Kidney (tissue), 14 donors: ENCODE measurements around the gene TMEM52. TPM values are rescaled to one million over a fixed set of nuclear protein-coding genes. Genes with fewer than 3 reads are reported as not detected.

ENCODE experiments used
- DNase-seq, 5 donors: peaks; one replicate each; pipeline ENCODE4 v3.0.0-alpha.2; 2013 to 2020
- FAIRE-seq: peaks from 2 replicates; lab custom pipeline; 2012; peaks lifted over from hg19 to GRCh38; lab: Jason Lieb, UNC
- H3K27ac ChIP-seq, 2 donors: one replicate each; pipeline ENCODE4 v1.7.0; 2013; ENCODE audit warnings: low read depth in 2 of 2, low read length in 2 of 2, inconsistent platforms in 1 of 2
- H3K27me3 ChIP-seq: one replicate; pipeline ENCODE4 v1.7.1; 2013; ENCODE audit warnings: low read length, inconsistent platforms; ENCODE audit not compliant: control insufficient read depth, insufficient read depth
- H3K36me3 ChIP-seq, 3 donors: one replicate each; pipeline versions ENCODE4 v1.7.0 to v1.7.1; 2013; ENCODE audit warnings: low read length in 3 of 3, control low read depth in 1 of 3, inconsistent platforms in 1 of 3; ENCODE audit not compliant: insufficient read depth in 3 of 3, control insufficient read depth in 2 of 3
- H3K4me1 ChIP-seq, 3 donors: one replicate each; pipeline versions ENCODE4 v1.7.0 to v1.7.1; 2013; ENCODE audit warnings: low read length in 3 of 3, inconsistent platforms in 1 of 3, low read depth in 1 of 3; ENCODE audit not compliant: control insufficient read depth in 2 of 3, insufficient read depth in 2 of 3
- H3K4me3 ChIP-seq, 3 donors: one replicate each; pipeline versions ENCODE4 v1.7.0 to v1.8.1; 2013; ENCODE audit warnings: low read length in 3 of 3, control low read depth in 1 of 3, inconsistent platforms in 1 of 3
- H3K9ac ChIP-seq, 3 donors: one replicate each; pipeline versions ENCODE4 v1.7.0 to v1.7.1; 2013; ENCODE audit warnings: low read length in 3 of 3, control low read depth in 1 of 3, inconsistent platforms in 1 of 3
- H3K9me3 ChIP-seq, 3 donors: one replicate each; pipeline versions ENCODE4 v1.7.0 to v1.7.1; 2013; ENCODE audit warnings: low read length in 3 of 3, control low read depth in 1 of 3, inconsistent platforms in 1 of 3; ENCODE audit not compliant: control insufficient read depth in 2 of 3, insufficient read depth in 1 of 3
- CTCF ChIP-seq: IDR thresholded peaks from 3 replicates; pipeline ENCODE4 v1.5.1; 2012; ENCODE audit warnings: mild to moderate bottlenecking, moderate library complexity, borderline replicate concordance; ENCODE audit not compliant: insufficient read depth; ENCODE audit errors: extremely low read depth
- intact Hi-C: fragments of 100-400 bp; cut with DNase I; formaldehyde crosslinking; loops from one replicate; pipeline ENCODE4 v1.11.1; 2022
- polyA plus RNA-seq: library from polyadenylated mRNA; stranded (reverse); fragments of 350-450 nt; fragmentation: Illumina TruSeq; extraction: RNeasy Lipid Tissue Mini Kit (QIAGEN cat#74804); gene quantifications from one replicate; pipeline ENCODE4 v1.2.3, GENCODE V29; 2014; ENCODE audit warnings: low read depth, low replicate concordance; ENCODE audit not compliant: insufficient read depth
- total RNA-seq: library from RNA; stranded (reverse); fragmentation: NEBNext Ultra II Directional; extraction: Animal tissue kit (Norgen Biotek cat#: 25700); gene quantifications from one replicate; pipeline ENCODE4 v1.2.1, GENCODE V29; 2021
- donor health status: control.
- donor health status: control.
- donor health status: control.
- donor health status: control.
- donor health status: control.
- donor health status: DM: yes; HTN: yes; CAD: no.
- donor health status: Normal renal cell carcinoma (clear cell type).

The TMEM52 gene
- total and polyA plus RNA-seq, 2 donors from 2014 or later, result 0.50 to 5.1 TPM

GRCh38 chr1:1898246-1898933 is 20.7 kb downstream of the TMEM52 start:
- Histone ChIP-seq H3K36me3 (no peaks in the 10 kb centered on the region), H3K27me3 (no peaks in the 10 kb centered on the region), H3K4me1 (peaks cover 0 to 10% (median 7%) of the 10 kb centered on the region in 3 donors), H3K9ac (no peak overlapping the region), H3K27ac (no peak overlapping the region), H3K4me3 (no peak overlapping the region), H3K9me3 (no peaks in the 10 kb centered on the region)
- no peak for TF ChIP-seq CTCF
- no peak for FAIRE-seq
- intact Hi-C loops, result no loop called here
- DNase-seq, result no peak

- TF ChIP-seq CTCF, result no peak
- Histone ChIP-seq H3K4me1 (peaks cover 0 to 19% (median 7%) of the 10 kb centered on the region in 3 donors), H3K36me3 (no peaks in the 10 kb centered on the region), H3K27ac (no peak overlapping the region), H3K27me3 (no peaks in the 10 kb centered on the region), H3K4me3 (no peak overlapping the region), H3K9me3 (no peaks in the 10 kb centered on the region), H3K9ac (no peak overlapping the region)
- DNase-seq, result peak in 2 of 5 donors; percentile 48 to 63
- no peak for FAIRE-seq
- intact Hi-C loops, result no loop called here
These were observed 23.4 kb downstream of the TMEM52 start for GRCh38 chr1:1895456-1896336.

GRCh38 chr1:1895060-1895418 is 24.0 kb downstream of the TMEM52 start:
- FAIRE-seq, result no peak
- peaks cover 0 to 19% (median 7%) of the 10 kb centered on the region in 3 donors for H3K4me1 ChIP-seq
- intact Hi-C loops, result no loop called here

More at GRCh38 chr1:1895060-1895418, 24.0 kb downstream of the TMEM52 start:
- H3K27me3 ChIP-seq, result no peaks in the 10 kb centered on the region
- H3K4me3 ChIP-seq, result no peak overlapping the region
- H3K27ac ChIP-seq, result no peak overlapping the region
- no peak for DNase-seq
- TF ChIP-seq CTCF, result no peak
- peak overlapping the region in 1 of 3 donors; percentile 12 for H3K9ac ChIP-seq
- H3K36me3 ChIP-seq, result no peaks in the 10 kb centered on the region
- H3K9me3 ChIP-seq, result no peaks in the 10 kb centered on the region
